ENCODE results near the gene TUT7. TPM values are rescaled to one million over a fixed set of nuclear protein-coding genes. Genes with fewer than 3 reads are reported as not detected.

The TUT7 gene
- total RNA-seq, 3 donors from 2014 or later = 30.7 to 49.1 (median 36.8) TPM

- H3K36me3 ChIP-seq (ENCODE audit: low read depth) = no peaks in the 10 kb centered on the region
- intact Hi-C loops (cut with DNase I, micrococcal nuclease) = no loop called here
- no peak for TF ChIP-seq CTCF (IDR thresholded peaks at IDR 0.05)
- DNase-seq (no peak), ATAC-seq (no peak)
- H3K4me1 ChIP-seq (ENCODE audit: low read depth) = peaks cover 34% of the 10 kb centered on the region
- H3K4me3 ChIP-seq = no peak overlapping the region
- H3K9me3 ChIP-seq = no peaks in the 10 kb centered on the region
These were observed 2.3 kb downstream of the TUT7 start for GRCh38 chr9:86351880-86352279.

GRCh38 chr9:86350006-86350760 is 4.0 kb downstream of the TUT7 start:
- H3K36me3 ChIP-seq (ENCODE audit: low read depth) = no peaks in the 10 kb centered on the region
- H3K4me3 ChIP-seq = no peak overlapping the region
- TF ChIP-seq CTCF (IDR thresholded peaks at IDR 0.05) = no peak
- H3K9me3 ChIP-seq = no peaks in the 10 kb centered on the region
- ATAC-seq = no peak
- no peak for DNase-seq
- intact Hi-C loops (cut with DNase I, micrococcal nuclease) = no loop called here
- peaks cover 31% of the 10 kb centered on the region for H3K4me1 ChIP-seq (ENCODE audit: low read depth)

- DNase-seq = no peak
- Histone ChIP-seq H3K36me3 (ENCODE audit: low read depth) (no peaks in the 10 kb centered on the region), H3K9me3 (no peaks in the 10 kb centered on the region), H3K4me1 (ENCODE audit: low read depth) (peaks cover 28% of the 10 kb centered on the region), H3K4me3 (no peak overlapping the region)
- no peak for ATAC-seq
- intact Hi-C loops (cut with DNase I, micrococcal nuclease) = no loop called here
- no peak for TF ChIP-seq CTCF (IDR thresholded peaks at IDR 0.05)
These were observed 4.9 kb downstream of the TUT7 start for GRCh38 chr9:86349271-86349670.

GRCh38 chr9:86347991-86348390 is 6.2 kb downstream of the TUT7 start:
- DNase-seq (no peak), ATAC-seq (no peak)
- intact Hi-C loops (cut with DNase I, micrococcal nuclease) = no loop called here
- Histone ChIP-seq H3K36me3 (ENCODE audit: low read depth) (no peaks in the 10 kb centered on the region), H3K4me3 (no peak overlapping the region), H3K9me3 (no peaks in the 10 kb centered on the region), H3K4me1 (ENCODE audit: low read depth) (peaks cover 26% of the 10 kb centered on the region)
- no peak for TF ChIP-seq CTCF (IDR thresholded peaks at IDR 0.05)

GRCh38 chr9:86344818-86345217 is 9.4 kb downstream of the TUT7 start:
- TF ChIP-seq CTCF (IDR thresholded peaks at IDR 0.05) = no peak
- H3K9me3 ChIP-seq = no peaks in the 10 kb centered on the region
- no peak for DNase-seq
- no peaks in the 10 kb centered on the region for H3K36me3 ChIP-seq (ENCODE audit: low read depth)
- intact Hi-C loops (cut with DNase I, micrococcal nuclease) = no loop called here
- H3K4me3 ChIP-seq = no peak overlapping the region
- H3K4me1 ChIP-seq (ENCODE audit: low read depth) = no peaks in the 10 kb centered on the region
- no peak for ATAC-seq
